NCI-H748 (cell line): Measurements from ENCODE around the gene GADD45A.
"Not testable (repeated sequence)": the region's sequence is repeated elsewhere in the genome, so short reads cannot be mapped to it uniquely, and the experiment has no call there.

Experiments
- DNase-seq: peaks from one replicate; lab custom pipeline; 2025; ENCODE audit not compliant: unreplicated experiment; lab: John Stamatoyannopoulos, UW

Gene GADD45A, protein sequence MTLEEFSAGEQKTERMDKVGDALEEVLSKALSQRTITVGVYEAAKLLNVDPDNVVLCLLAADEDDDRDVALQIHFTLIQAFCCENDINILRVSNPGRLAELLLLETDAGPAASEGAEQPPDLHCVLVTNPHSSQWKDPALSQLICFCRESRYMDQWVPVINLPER

GRCh38 chr1:67685067-67685557, at the start of gene GADD45A:
TSS of gene GADD45A (plus strand) at chr1:67685201. CDS start at chr1:67685495, 294 bp downstream.
- peak; percentile 100 for DNase-seq

GRCh38 chr1:67636146-67636545, 48.9 kb upstream of the GADD45A start:
- no peak for DNase-seq

GRCh38 chr1:67639361-67639760, 45.6 kb upstream of the GADD45A start:
- no peak for DNase-seq

- DNase-seq, result no peak
Measured at GRCh38 chr1:67642629-67643028, 42.4 kb upstream of the GADD45A start.

- DNase-seq, result no peak
Measured at GRCh38 chr1:67644566-67644965, 40.4 kb upstream of the GADD45A start.

DNA sequence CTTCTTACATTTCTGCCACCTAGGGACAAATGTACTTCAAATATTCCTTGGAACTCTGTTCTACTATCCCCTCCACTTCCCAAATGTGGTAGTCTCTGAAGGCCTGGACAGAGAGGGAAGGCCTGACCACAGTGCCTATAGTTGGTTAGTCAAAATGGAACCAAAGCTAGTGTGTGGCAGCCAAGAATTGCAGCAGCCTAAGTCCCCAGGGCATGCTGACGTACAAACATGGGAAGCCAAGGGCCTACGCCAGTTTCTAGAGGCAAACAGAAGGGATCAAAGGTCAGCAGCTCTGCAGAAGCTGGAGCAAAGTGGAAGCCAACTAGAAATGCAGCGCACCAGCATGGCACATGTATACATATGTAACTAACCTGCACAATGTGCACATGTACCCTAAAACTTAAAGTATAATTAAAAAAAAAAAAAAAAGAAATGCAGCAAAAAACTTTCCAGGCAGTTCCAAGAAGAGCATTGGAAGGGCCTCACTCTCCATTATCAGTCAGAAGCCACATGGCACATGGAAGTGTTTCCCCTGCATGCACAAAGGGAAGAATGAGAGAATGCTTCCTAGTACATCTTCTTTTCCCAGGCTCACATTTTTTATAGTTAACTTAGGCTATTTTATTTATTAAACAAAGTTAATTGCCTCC, 39.4 kb upstream of the GADD45A start:
- peak; percentile 10 for DNase-seq

GRCh38 chr1:67646145-67647035, 38.6 kb upstream of the GADD45A start:
- DNase-seq, result peak; percentile 83

- DNase-seq, result peak; percentile 26
Measured at GRCh38 chr1:67647036-67647798, 37.8 kb upstream of the GADD45A start.

DNA sequence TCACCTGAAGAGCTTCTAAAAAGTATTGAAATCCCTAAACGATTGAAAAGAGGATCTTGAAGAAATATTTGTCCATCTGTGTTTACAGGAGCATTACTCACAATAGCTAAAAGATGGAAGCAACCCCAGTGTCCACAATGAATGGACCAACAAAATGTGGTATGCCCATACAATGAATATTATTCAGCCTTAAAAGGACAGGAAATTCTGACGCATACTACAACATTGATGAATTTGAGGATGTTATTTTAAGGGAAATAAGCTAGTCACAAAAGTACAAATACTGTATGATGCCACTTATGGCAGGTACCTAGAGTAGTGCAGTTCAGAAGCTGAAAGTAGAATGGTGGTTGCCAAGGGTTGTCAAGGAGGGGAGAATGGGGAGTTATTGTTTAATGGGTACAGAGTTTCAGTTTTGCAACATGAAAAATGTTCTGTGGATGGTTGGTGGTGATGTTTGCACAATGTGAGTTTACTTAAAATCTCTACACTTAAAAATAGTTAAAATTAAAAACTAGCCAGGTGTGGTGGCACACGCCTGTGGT, 37.1 kb upstream of the GADD45A start:
- no peak for DNase-seq

GRCh38 chr1:67648582-67649326, 36.2 kb upstream of the GADD45A start:
- no peak for DNase-seq

GRCh38 chr1:67650061-67650460, 34.9 kb upstream of the GADD45A start:
- no peak for DNase-seq

- no peak for DNase-seq
Measured at GRCh38 chr1:67651031-67651430, 34.0 kb upstream of the GADD45A start.

GRCh38 chr1:67652800-67653199, 32.2 kb upstream of the GADD45A start:
- no peak for DNase-seq

DNA sequence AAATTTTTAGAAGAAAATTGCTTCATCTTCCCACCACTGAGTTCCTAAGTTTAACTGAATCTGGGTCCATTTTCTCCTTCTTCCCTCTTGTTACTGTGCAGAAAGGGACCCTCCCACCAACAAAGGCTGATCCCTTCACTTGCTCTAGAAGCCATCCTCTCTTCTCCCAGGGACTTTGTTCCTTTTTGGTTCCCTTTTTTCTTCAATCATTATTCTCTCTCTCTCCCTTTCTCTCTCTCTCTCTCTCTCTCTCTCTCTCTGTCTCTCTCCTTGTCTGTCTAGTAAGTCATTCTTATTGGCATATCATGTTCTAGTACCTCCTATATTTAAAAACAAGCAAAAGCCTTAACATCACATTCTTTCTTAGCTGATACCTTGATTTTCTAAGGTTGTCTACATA, 31.7 kb upstream of the GADD45A start:
- no peak for DNase-seq

DNA sequence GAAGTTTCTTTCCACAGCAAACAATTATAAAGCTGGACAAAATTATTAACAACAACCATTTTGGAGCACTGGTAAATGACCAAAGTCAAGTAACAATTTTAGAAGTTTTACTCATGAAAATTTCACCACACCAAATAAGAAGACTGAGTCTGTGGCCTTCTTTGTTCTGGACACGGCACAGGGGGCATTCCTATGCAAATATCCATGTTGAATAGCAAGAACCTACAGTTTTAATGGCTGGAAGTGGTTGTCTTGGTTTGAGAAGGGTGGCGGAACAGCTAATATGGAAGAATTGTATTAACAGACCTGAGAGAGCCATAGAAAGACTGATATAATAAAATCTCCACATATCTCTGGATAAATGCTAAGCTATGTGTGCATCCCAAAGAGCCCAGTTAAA, 29.4 kb upstream of the GADD45A start:
- DNase-seq, result no peak

GRCh38 chr1:67657152-67657551, 27.8 kb upstream of the GADD45A start:
- not testable (repeated sequence) for DNase-seq

- DNase-seq, result no peak
Measured at GRCh38 chr1:67659229-67659628, 25.8 kb upstream of the GADD45A start.

GRCh38 chr1:67662884-67663283, 22.1 kb upstream of the GADD45A start:
- DNase-seq, result no peak

- peak; percentile 57 for DNase-seq
Measured at GRCh38 chr1:67664048-67664447, 21.0 kb upstream of the GADD45A start.

- not testable (repeated sequence) for DNase-seq
Measured at GRCh38 chr1:67665307-67665706, 19.7 kb upstream of the GADD45A start.
